Liver (tissue), 9 donors: ENCODE measurements around the gene ZDHHC6. TPM values are rescaled to one million over a fixed set of nuclear protein-coding genes. Genes with fewer than 3 reads are reported as not detected.
"Not testable (repeated sequence)": the region's sequence is repeated elsewhere in the genome, so short reads cannot be mapped to it uniquely, and the experiment has no call there.

Source experiments
- DNase-seq: peaks from one replicate; pipeline ENCODE4 v3.0.0-alpha.2; 2017; ENCODE audit warnings: low spot score
- H3K27ac ChIP-seq, 2 donors: one replicate each; pipeline ENCODE4 v1.7.0; 2013; ENCODE audit warnings: inconsistent platforms in 2 of 2, low read length in 2 of 2, control low read depth in 1 of 2, low read depth in 1 of 2, mild to moderate bottlenecking in 1 of 2
- H3K27me3 ChIP-seq, 4 donors: one replicate each; pipeline versions ENCODE4 v1.6.1 to v1.7.0; 2013; ENCODE audit warnings: low read length in 3 of 4, inconsistent platforms in 1 of 4, mild to moderate bottlenecking in 1 of 4, moderate library complexity in 1 of 4; ENCODE audit not compliant: control insufficient read depth in 4 of 4, insufficient read depth in 4 of 4
- H3K36me3 ChIP-seq, 4 donors: one replicate each; pipeline versions ENCODE4 v1.6.1 to v1.7.0; 2013; ENCODE audit warnings: low read length in 3 of 4, mild to moderate bottlenecking in 3 of 4, low read depth in 1 of 4, moderate library complexity in 1 of 4; ENCODE audit not compliant: control insufficient read depth in 4 of 4, insufficient read depth in 3 of 4
- H3K4me1 ChIP-seq, 4 donors: one replicate each; pipeline versions ENCODE4 v1.6.1 to v1.7.0; 2013; ENCODE audit warnings: low read length in 3 of 4, mild to moderate bottlenecking in 3 of 4, moderate library complexity in 1 of 4; ENCODE audit not compliant: control insufficient read depth in 4 of 4, insufficient read depth in 4 of 4
- H3K4me3 ChIP-seq, 3 donors: one replicate each; pipeline versions ENCODE4 v1.6.1 to v1.7.0; 2013; ENCODE audit warnings: low read length in 3 of 3, control low read depth in 1 of 3, low read depth in 1 of 3, mild to moderate bottlenecking in 1 of 3
- H3K9ac ChIP-seq, 2 donors: one replicate each; pipeline ENCODE4 v1.7.0; 2013; ENCODE audit warnings: low read length in 2 of 2, mild to moderate bottlenecking in 2 of 2, moderate library complexity in 2 of 2, control low read depth in 1 of 2, low read depth in 1 of 2
- H3K9me3 ChIP-seq, 4 donors: one replicate each; pipeline versions ENCODE4 v1.6.1 to v1.7.0; 2013; ENCODE audit warnings: low read length in 3 of 4; ENCODE audit not compliant: control insufficient read depth in 4 of 4
- EGR1 ChIP-seq, 2 donors: IDR thresholded peaks; 2 replicates each; pipeline ENCODE4 v1.6.1; 2016 to 2018; ENCODE audit warnings: antibody characterized with exemption in 2 of 2, low read depth in 2 of 2
- FOXA1 ChIP-seq: IDR thresholded peaks from 2 replicates; pipeline ENCODE4 v1.6.1; 2016; ENCODE audit warnings: antibody characterized with exemption
- FOXA2 ChIP-seq: IDR thresholded peaks from 2 replicates; pipeline ENCODE4 v1.6.1; 2016; ENCODE audit warnings: antibody characterized with exemption
- GABPA ChIP-seq, 2 donors: IDR thresholded peaks in 1 of 2; conservative IDR thresholded peaks in 1 of 2; 2 replicates each; pipeline ENCODE4 v1.6.1; 2016; ENCODE audit warnings: antibody characterized with exemption in 2 of 2, mild to moderate bottlenecking in 1 of 2, moderate library complexity in 1 of 2
- HNF4A ChIP-seq, 2 donors: conservative IDR thresholded peaks; 2 replicates each; pipeline ENCODE4 v1.6.1; 2016; ENCODE audit warnings: antibody characterized with exemption in 2 of 2, mild to moderate bottlenecking in 2 of 2
- HNF4G ChIP-seq: IDR thresholded peaks from 2 replicates; pipeline ENCODE4 v1.6.1; 2016; ENCODE audit warnings: antibody characterized with exemption
- JUND ChIP-seq, 2 donors: IDR thresholded peaks; 2 replicates each; pipeline ENCODE4 v1.6.1; 2016; ENCODE audit warnings: antibody characterized with exemption in 2 of 2
- MAX ChIP-seq: IDR thresholded peaks from 2 replicates; pipeline ENCODE4 v1.6.1; 2016; ENCODE audit warnings: antibody characterized with exemption
- RAD21 ChIP-seq, 2 donors: IDR thresholded peaks; 2 replicates each; pipeline ENCODE4 v1.6.1; 2016; ENCODE audit warnings: antibody characterized with exemption in 2 of 2, mild to moderate bottlenecking in 2 of 2
- REST ChIP-seq: IDR thresholded peaks from 2 replicates; pipeline ENCODE4 v1.6.1; 2016; ENCODE audit warnings: antibody characterized with exemption, mild to moderate bottlenecking
- RXRA ChIP-seq, 2 donors: IDR thresholded peaks; 2 replicates each; pipeline ENCODE4 v1.6.1; 2017 to 2018; ENCODE audit warnings: antibody characterized with exemption in 2 of 2, mild to moderate bottlenecking in 1 of 2
- SP1 ChIP-seq: IDR thresholded peaks from 2 replicates; pipeline ENCODE4 v1.6.1; 2018; ENCODE audit warnings: antibody characterized with exemption, mild to moderate bottlenecking
- TAF1 ChIP-seq: conservative IDR thresholded peaks from 2 replicates; pipeline ENCODE4 v1.6.1; 2016; ENCODE audit warnings: antibody characterized with exemption, mild to moderate bottlenecking
- YY1 ChIP-seq: IDR thresholded peaks from 2 replicates; pipeline ENCODE4 v1.6.1; 2016; ENCODE audit warnings: antibody characterized with exemption, mild to moderate bottlenecking
- ZBTB33 ChIP-seq: IDR thresholded peaks from 2 replicates; pipeline ENCODE4 v1.6.1; 2016; ENCODE audit warnings: antibody characterized with exemption
- WGBS: extraction: QIAGEN DNeasy Blood & Tissue Kit; methylation state at CpG from one replicate; pipeline ENCODE4 v1.1.7; 2013; 5-methylcytosine and 5-hydroxymethylcytosine counted together
- polyA plus RNA-seq, 2 donors: library from polyadenylated mRNA; stranded (reverse) in 1 of 2; unstranded in 1 of 2; fragments of 200-250 nt in 1 of 2; fragments of >200 nt in 1 of 2; fragmentation: Nextera tagmentation in 1 of 2; extraction: Ambion mirVana in 1 of 2; gene quantifications; one replicate each; pipeline versions ENCODE4 v1.2.1 to v1.2.3, GENCODE V29; 2013 to 2015
- total RNA-seq, 2 donors: library from RNA; depleted of rRNA; stranded (reverse); fragments of >200 nt; gene quantifications; one replicate each; pipeline ENCODE4 v1.2.3, GENCODE V29; 2014
- TF ChIP-seq, protein P1 (sequence below): fragments of 150-350 bp; IDR thresholded peaks from 2 replicates; pipeline ENCODE4 v1.5.1; 2017; ENCODE audit warnings: improper control_type of control experiment, low read depth, low read length; ENCODE audit not compliant: missing input control
- donor health status: healthy.
- donor health status: healthy.
- donor health status: healthy.
- donor health status: healthy.
- donor health status: healthy.

ZDHHC6 gene
- total and polyA plus RNA-seq, 4 donors = 13.2 to 19.4 (median 16.2) TPM

DNA sequence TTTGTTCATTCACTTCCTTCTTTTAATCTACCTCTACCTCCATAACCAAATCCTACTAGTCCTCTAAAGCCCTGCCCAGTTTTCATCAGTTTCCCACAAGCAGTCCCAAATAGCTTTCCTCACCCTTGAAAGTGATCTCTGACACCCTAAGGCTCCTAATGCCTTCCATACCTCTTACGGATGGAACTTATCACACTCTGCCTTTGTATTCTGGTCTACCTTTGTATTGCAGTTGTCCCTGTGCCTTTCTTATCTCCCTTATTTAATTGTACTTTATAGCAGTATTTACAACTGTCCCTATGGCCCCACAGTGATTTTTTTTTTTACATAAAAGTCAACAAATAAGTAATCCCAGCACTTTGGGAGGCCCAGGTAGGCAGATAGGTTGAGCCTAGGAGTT lies 39.0 kb downstream of the ZDHHC6 start:
- Histone ChIP-seq H3K4me1 (peaks cover 0 to 2% (median under 1%) of the 10 kb centered on the region in 4 donors), H3K4me3 (no peak overlapping the region), H3K9ac (no peak overlapping the region), H3K36me3 (peaks cover 5 to 83% (median 78%) of the 10 kb centered on the region in 4 donors), H3K9me3 (no peaks in the 10 kb centered on the region), H3K27ac (no peak overlapping the region), H3K27me3 (no peaks in the 10 kb centered on the region)
- DNase-seq = no peak
- no peak for TF ChIP-seq TAF1
- TF ChIP-seq FOXA1 = no peak
- 90% methylated on average over 1 of the region's 1 CpG for WGBS

- not testable (repeated sequence) for H3K9me3 ChIP-seq, DNase-seq, H3K9ac ChIP-seq, H3K27ac ChIP-seq, H3K4me1 ChIP-seq, H3K4me3 ChIP-seq, H3K27me3 ChIP-seq
- H3K36me3 ChIP-seq = peaks cover 5 to 80% (median 70%) of the 10 kb centered on the region in 4 donors
- WGBS = 88% methylated on average over 2 of the region's 2 CpGs
These were observed 39.9 kb downstream of the ZDHHC6 start for GRCh38 chr10:112406806-112407205.

DNA sequence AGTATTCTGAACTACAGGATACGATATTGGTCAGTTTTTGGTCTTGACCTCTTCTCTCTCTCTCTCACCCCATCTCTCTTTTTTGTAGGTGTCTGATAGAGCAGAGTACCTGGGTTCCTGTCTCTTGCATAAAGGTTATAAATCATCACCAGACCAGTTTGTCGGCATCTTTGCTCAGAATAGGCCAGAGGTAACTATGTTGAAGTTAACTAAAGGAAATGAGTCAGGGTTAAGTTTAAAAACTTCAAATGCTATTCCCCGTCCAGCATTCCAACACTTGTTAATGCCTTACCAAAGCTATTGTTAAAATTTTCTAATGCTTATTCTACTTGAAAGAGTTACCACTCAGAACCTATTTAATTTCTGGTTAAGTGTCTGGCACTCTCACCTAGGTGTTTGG lies 42.1 kb downstream of the ZDHHC6 start:
- peaks cover 5 to 68% (median 55%) of the 10 kb centered on the region in 4 donors for H3K36me3 ChIP-seq
- no peak for DNase-seq

More for the DNA sequence above, 42.1 kb downstream of the ZDHHC6 start:
- TF ChIP-seq REST (no peak), YY1 (no peak), HNF4A (conservative IDR thresholded peaks at IDR 0.05) (no peak), ZBTB33 (no peak), RXRA (IDR thresholded peaks at IDR 0.05) (no peak), MAX (no peak), TAF1 (no peak), FOXA2 (no peak), JUND (IDR thresholded peaks at IDR 0.05) (no peak), FOXA1 (no peak), EGR1 (IDR thresholded peaks at IDR 0.05; ENCODE audit: low read depth in 2 of 2) (no peak), RAD21 (IDR thresholded peaks at IDR 0.05) (no peak), SP1 (no peak), GABPA (IDR thresholded peaks at IDR 0.05 in 1 of 2, conservative IDR thresholded peaks at IDR 0.05 in 1 of 2) (no peak), HNF4G (no peak)
- TF ChIP-seq, protein P1, sequence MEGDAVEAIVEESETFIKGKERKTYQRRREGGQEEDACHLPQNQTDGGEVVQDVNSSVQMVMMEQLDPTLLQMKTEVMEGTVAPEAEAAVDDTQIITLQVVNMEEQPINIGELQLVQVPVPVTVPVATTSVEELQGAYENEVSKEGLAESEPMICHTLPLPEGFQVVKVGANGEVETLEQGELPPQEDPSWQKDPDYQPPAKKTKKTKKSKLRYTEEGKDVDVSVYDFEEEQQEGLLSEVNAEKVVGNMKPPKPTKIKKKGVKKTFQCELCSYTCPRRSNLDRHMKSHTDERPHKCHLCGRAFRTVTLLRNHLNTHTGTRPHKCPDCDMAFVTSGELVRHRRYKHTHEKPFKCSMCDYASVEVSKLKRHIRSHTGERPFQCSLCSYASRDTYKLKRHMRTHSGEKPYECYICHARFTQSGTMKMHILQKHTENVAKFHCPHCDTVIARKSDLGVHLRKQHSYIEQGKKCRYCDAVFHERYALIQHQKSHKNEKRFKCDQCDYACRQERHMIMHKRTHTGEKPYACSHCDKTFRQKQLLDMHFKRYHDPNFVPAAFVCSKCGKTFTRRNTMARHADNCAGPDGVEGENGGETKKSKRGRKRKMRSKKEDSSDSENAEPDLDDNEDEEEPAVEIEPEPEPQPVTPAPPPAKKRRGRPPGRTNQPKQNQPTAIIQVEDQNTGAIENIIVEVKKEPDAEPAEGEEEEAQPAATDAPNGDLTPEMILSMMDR = no peak
- H3K9ac ChIP-seq = no peak overlapping the region
- H3K4me3 ChIP-seq = no peak overlapping the region
- no peaks in the 10 kb centered on the region for H3K27me3 ChIP-seq
- H3K4me1 ChIP-seq = peaks cover 0 to 4% (median under 1%) of the 10 kb centered on the region in 4 donors
- WGBS = 90% methylated on average over 3 of the region's 3 CpGs
- H3K9me3 ChIP-seq = no peaks in the 10 kb centered on the region
- no peak overlapping the region for H3K27ac ChIP-seq
